CD4-positive, alpha-beta T cell treated with Interleukin-15 for 1 hour (primary cell): ENCODE measurements around the gene GOSR1.

Source experiments
- DNase-seq: peaks from one replicate; pipeline ENCODE4 v3.0.0-alpha.2; 2020

The GOSR1 gene

DNA sequence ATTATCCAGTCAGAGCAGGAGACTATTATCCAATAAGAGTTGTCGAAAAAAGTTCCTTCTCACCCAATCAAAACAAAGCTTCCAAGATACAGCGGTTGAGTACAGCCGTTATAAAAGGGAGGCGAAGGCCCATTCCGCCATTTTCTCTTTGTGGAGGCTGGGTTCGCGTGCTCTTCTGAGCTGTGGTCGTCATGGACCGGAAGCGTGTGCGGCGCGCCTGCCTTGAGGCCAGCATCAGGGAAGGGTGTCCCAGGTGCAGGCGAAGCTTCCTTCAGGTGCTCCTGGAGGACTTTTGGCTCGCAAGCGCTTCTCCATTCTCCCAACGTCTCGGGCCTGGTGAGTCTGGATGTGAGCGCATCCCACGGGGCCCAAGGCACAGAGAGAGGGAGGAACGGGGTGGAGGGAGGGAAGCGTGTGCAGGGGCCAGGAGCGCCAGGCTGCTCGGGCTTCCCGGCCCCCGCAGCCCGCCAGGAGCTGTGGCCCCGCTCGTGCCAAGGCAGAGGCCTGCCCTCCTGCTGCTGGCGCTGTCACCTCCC is 99.2 kb downstream of the GOSR1 start:
- DNase-seq = peak; percentile 39
